Measurements from ENCODE around the gene OR52B6.

OR52B6 gene

DNA sequence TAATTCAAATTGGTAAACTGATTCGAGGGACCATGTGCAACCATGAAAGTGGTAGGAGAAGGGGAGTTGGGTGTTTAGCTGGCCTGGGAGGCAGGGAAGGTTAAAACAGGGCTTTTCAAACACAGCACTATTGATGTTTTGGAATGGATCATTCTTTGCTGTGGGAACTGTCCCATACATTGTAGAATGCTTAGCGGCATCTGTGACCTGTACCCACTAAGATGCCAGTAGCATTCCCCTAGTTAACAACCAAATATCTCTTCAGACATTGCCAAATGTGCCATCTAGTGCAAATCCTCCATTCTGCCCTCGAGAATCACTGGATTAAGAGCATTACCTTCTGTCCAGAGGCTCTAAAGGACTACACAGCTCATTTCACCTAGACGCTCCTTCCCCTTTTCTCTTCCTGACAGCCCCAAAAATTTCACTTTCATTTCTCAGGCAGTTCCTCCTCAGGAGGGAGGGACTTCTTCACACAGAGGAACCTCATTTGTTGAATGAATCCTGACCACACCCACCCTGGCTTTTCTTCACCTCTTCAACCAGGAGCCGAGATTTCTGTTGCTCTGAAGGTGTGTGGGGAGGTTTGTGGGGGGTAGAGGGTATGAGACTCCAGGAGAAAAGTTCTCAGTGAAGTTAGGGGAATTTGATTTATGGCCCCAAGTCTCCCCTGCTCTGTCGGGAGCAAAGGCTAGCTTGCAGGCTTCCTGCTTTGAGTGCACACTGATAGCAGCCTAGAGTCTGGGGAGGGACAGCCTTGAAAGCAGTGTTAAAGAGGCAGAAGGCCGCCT, 44.0 kb downstream of the OR52B6 start, which contains the start of gene TRIM34:
TSS of gene TRIM34 (plus strand) at position 513 of the 791 bp plus-strand sequence. CDS start 7,331 bp downstream, outside the sequence.
- Histone ChIP-seq H3K79me2 (ENCODE audit: insufficient read depth, low read length) (no peaks in the 10 kb centered on the region), H3K27me3 (ENCODE audit: insufficient read depth, low read length, poor library complexity) (no peaks in the 10 kb centered on the region), H3K27ac (ENCODE audit: low read length) (peak within 1 kb of the TSS; percentile 80), H3K36me3 (ENCODE audit: insufficient read depth, low read length) (no peaks in the 10 kb centered on the region), H3K9ac (ENCODE audit: low read depth, low read length) (peak within 1 kb of the TSS; percentile 60), H3K4me3 (ENCODE audit: low read depth in 1 of 2, low read length in 2 of 2) (peak within 1 kb of the TSS; percentile 33 to 74; a peak in 3 of 4 replicates), H3K4me2 (ENCODE audit: insufficient read depth, low read length) (peak within 1 kb of the TSS; percentile 80), H3K4me1 (ENCODE audit: insufficient read depth, low read length) (peaks cover 23% of the 10 kb centered on the region), H3K9me3 (ENCODE audit: insufficient read depth, low read length, severe bottlenecking) (no peaks in the 10 kb centered on the region), H2AFZ (ENCODE audit: low read depth, low read length) (peak within 1 kb of the TSS; percentile 91), H4K20me1 (ENCODE audit: insufficient read depth, low read length) (no peaks in the 10 kb centered on the region)
- peak; percentile 98 for ATAC-seq (ENCODE audit: insufficient read depth, low read depth)
- no peak for TF ChIP-seq EZH2 (IDR thresholded peaks at IDR 0.05; ENCODE audit: borderline replicate concordance, low read depth, low read length, severe bottlenecking)
- TF ChIP-seq, protein P1, sequence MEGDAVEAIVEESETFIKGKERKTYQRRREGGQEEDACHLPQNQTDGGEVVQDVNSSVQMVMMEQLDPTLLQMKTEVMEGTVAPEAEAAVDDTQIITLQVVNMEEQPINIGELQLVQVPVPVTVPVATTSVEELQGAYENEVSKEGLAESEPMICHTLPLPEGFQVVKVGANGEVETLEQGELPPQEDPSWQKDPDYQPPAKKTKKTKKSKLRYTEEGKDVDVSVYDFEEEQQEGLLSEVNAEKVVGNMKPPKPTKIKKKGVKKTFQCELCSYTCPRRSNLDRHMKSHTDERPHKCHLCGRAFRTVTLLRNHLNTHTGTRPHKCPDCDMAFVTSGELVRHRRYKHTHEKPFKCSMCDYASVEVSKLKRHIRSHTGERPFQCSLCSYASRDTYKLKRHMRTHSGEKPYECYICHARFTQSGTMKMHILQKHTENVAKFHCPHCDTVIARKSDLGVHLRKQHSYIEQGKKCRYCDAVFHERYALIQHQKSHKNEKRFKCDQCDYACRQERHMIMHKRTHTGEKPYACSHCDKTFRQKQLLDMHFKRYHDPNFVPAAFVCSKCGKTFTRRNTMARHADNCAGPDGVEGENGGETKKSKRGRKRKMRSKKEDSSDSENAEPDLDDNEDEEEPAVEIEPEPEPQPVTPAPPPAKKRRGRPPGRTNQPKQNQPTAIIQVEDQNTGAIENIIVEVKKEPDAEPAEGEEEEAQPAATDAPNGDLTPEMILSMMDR (IDR thresholded peaks at IDR 0.05; ENCODE audit: borderline replicate concordance, extremely low read depth, low read length, poor library complexity, severe bottlenecking), result no peak
- DNase-seq, result peak; percentile 76

DNA sequence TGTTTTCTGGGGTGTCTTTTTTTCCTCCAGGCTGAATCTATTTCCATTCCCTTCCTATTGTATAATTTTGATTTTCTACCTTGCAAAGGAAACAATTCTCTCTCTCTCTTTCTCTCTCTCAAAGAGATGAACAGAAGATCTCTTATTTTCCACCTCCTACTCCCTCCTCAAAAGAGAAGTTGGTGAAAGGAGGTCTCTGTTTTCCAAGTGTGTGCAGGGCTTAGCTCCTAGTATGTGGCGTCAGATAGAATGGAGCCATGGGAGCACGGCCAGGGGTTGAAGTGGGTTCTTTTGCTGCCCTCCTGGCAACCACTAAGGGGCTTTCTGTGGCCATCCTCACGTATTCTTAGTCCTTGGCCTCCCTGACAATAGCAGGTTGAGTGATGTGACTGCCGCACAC, 44.6 kb downstream of the OR52B6 start:
- Histone ChIP-seq H4K20me1 (ENCODE audit: insufficient read depth, low read length) (no peaks in the 10 kb centered on the region), H3K4me2 (ENCODE audit: insufficient read depth, low read length) (peak overlapping the region; percentile 80), H3K4me1 (ENCODE audit: insufficient read depth, low read length) (peaks cover 23% of the 10 kb centered on the region), H3K27me3 (ENCODE audit: insufficient read depth, low read length, poor library complexity) (no peaks in the 10 kb centered on the region), H3K79me2 (ENCODE audit: insufficient read depth, low read length) (no peaks in the 10 kb centered on the region), H3K9ac (ENCODE audit: low read depth, low read length) (peak overlapping the region; percentile 60), H3K27ac (ENCODE audit: low read length) (peak overlapping the region; percentile 80), H3K36me3 (ENCODE audit: insufficient read depth, low read length) (no peaks in the 10 kb centered on the region), H3K4me3 (ENCODE audit: low read depth in 1 of 2, low read length in 2 of 2) (peak overlapping the region; percentile 33 to 74; a peak in 3 of 4 replicates), H3K9me3 (ENCODE audit: insufficient read depth, low read length, severe bottlenecking) (no peaks in the 10 kb centered on the region), H2AFZ (ENCODE audit: low read depth, low read length) (peak overlapping the region; percentile 91)
- DNase-seq (no peak), ATAC-seq (ENCODE audit: insufficient read depth, low read depth) (no peak)
- TF ChIP-seq EZH2 (IDR thresholded peaks at IDR 0.05; ENCODE audit: borderline replicate concordance, low read depth, low read length, severe bottlenecking), result no peak
- TF ChIP-seq, protein P1 (IDR thresholded peaks at IDR 0.05; ENCODE audit: borderline replicate concordance, extremely low read depth, low read length, poor library complexity, severe bottlenecking), result no peak

DNA sequence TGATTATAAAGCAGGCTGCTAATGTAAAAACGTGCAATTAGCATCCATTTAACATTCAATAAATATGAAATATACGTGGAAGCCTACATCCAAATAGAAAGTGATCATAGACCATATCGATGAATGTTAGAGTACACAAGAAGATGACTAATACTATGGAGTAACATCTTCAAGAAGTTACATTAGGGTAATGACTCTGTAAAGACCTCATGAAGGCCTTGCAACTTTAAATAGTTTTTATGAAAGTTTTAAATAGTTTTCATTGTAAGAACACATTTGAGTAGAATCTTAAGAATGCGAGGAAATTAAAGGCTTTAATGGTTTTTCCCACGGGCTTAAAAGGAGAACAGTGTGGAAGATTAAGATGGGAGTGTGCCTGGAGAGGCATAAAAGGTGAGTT, 45.5 kb downstream of the OR52B6 start:
- no peak overlapping the region for H3K27ac ChIP-seq (ENCODE audit: low read length)
- ATAC-seq (ENCODE audit: insufficient read depth, low read depth) (no peak), DNase-seq (no peak)
- no peak overlapping the region for H2AFZ ChIP-seq (ENCODE audit: low read depth, low read length)
- H3K9me3 ChIP-seq (ENCODE audit: insufficient read depth, low read length, severe bottlenecking), result no peaks in the 10 kb centered on the region
- no peaks in the 10 kb centered on the region for H4K20me1 ChIP-seq (ENCODE audit: insufficient read depth, low read length)
- no peak for TF ChIP-seq EZH2 (IDR thresholded peaks at IDR 0.05; ENCODE audit: borderline replicate concordance, low read depth, low read length, severe bottlenecking)
- TF ChIP-seq, protein P1 (IDR thresholded peaks at IDR 0.05; ENCODE audit: borderline replicate concordance, extremely low read depth, low read length, poor library complexity, severe bottlenecking), result no peak
- no peak overlapping the region for H3K4me3 ChIP-seq (ENCODE audit: low read depth in 1 of 2, low read length in 2 of 2)
- H3K36me3 ChIP-seq (ENCODE audit: insufficient read depth, low read length), result no peaks in the 10 kb centered on the region
- peaks cover 23% of the 10 kb centered on the region for H3K4me1 ChIP-seq (ENCODE audit: insufficient read depth, low read length)
- no peaks in the 10 kb centered on the region for H3K79me2 ChIP-seq (ENCODE audit: insufficient read depth, low read length)
- no peaks in the 10 kb centered on the region for H3K27me3 ChIP-seq (ENCODE audit: insufficient read depth, low read length, poor library complexity)
- H3K9ac ChIP-seq (ENCODE audit: low read depth, low read length), result no peak overlapping the region
- H3K4me2 ChIP-seq (ENCODE audit: insufficient read depth, low read length), result peak overlapping the region; percentile 80

Measured in DND-41 (cell line).